GM21619 (cell line): ENCODE data around the gene SH3BP5.
"Not testable (repeated sequence)": the region's sequence is repeated elsewhere in the genome, so short reads cannot be mapped to it uniquely, and the experiment has no call there.

ENCODE experiments used
- ATAC-seq: cut with Tn5 transposase; IDR thresholded peaks from one replicate; pipeline ENCODE4 v1.9.1; 2021; ENCODE audit not compliant: unreplicated experiment

The SH3BP5 gene, protein sequence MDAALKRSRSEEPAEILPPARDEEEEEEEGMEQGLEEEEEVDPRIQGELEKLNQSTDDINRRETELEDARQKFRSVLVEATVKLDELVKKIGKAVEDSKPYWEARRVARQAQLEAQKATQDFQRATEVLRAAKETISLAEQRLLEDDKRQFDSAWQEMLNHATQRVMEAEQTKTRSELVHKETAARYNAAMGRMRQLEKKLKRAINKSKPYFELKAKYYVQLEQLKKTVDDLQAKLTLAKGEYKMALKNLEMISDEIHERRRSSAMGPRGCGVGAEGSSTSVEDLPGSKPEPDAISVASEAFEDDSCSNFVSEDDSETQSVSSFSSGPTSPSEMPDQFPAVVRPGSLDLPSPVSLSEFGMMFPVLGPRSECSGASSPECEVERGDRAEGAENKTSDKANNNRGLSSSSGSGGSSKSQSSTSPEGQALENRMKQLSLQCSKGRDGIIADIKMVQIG

DNA sequence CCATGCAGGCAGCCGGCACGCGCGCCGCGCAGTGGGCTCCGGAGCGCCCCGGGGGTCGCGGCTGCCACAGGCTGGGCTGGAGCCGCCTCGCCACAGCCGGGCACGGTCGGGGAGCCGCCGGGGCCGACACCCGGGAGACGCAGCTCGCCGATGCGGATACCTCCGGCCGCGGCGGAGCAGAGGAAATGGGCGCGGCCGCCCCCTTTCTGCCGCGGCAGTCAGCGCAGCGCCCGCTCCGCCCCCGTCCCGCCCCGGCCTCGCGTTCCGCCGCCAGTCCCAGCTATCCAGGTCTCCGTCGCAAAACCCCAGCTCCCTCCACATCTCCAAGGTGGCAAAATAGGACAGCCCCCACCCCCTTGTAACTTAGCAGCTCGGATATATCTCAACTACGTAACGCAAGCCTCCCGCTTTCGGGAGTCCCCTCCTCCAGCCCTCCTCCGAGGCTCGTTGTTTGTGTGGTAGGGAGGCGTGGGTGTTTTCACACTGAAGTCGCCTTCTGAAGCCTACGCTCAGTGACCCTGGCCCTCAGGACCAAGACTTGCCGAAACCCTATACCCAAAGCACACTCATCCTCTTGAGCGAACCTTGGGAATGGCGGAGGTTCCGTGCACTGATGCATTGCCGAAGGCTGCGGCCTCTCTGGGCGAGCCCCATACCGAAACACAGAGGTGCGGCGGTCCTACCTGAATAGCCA, at the start of gene SH3BP5:
SH3BP5 (minus strand) TSS at position 182 of the 694 bp plus-strand sequence; CDS start at position 4, 178 bp downstream.
- peak; percentile 68 for ATAC-seq

DNA sequence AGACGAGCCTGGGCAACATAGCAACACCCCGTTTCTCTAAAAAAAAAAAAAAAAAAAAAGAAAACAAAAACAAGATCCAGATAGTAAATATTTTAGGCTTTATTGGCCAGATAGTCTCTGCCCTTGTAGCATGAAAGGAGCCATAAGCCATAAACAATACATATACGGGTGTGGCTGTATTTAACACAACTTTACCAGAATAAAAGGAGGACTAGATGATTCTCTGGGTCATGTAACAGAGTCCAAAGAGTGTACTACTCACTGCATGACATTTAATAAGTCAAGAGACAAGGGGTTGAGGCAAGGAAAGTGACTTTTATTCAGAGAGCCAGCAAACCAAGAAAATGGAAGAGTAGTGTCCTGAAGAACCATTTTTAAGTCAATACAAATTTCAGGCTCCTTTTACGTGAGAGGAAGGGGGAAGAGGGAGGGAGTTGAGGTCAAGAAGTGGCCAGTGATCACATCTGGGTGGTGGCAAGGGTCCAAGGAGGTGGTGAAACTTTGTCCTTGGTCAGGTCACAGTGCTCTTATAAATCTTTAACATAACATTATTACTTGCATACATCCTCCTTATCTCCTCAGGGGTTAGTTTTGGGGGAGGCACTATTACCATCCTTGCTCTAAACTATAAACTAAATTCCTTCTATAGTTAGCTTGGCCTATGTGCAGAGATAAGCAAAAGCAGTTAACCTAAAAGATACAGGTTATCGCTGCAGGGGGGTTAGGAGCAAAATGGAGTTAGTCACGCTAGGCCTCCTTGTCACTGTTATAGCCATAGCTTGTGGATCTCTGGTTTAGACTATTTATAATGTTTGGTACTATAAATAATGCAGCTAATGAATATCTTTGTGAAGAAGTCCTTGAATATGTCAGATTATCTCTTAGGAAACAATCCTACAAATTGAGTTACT, 48.8 kb upstream of the SH3BP5 start:
- no peak for ATAC-seq

DNA sequence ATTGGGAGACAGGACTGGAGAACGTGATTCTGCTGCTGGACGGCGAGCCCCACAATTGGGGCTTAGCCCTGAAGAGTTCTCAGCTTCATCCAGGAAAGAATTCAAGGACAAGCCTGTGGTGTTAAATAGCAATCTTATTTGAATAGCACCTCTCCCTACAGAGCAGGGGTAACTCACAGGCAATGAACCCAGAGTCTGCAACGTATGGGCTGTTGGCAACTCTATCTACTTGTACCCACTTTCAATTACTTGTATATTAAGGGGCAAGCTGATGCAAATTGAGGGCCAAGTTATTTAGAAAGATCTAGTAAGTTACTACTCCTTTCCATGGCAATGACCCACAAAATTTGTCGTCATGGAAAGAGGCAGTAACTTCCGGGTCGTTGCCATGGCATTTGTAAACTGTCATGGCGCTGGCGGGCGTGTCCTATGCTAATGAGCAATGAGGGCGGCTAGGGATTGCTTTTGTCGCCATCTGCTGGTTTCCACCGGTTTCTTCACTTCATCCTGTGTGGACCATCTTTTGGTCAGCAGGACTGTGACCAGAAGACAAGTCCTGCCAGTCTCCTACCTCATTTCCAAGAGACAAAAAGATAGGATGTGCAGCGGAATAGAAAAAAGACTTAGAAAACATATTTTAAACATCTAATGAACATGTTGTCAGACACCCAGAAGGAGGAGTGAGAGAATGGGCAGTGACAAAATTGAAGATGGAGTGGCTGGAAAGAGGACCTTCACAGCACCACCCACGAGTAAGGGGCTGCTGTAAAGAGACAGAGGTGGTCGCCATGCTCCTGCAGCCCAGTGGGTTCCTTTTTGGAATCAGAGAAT, 45.8 kb upstream of the SH3BP5 start:
- ATAC-seq: peak; percentile 96

DNA sequence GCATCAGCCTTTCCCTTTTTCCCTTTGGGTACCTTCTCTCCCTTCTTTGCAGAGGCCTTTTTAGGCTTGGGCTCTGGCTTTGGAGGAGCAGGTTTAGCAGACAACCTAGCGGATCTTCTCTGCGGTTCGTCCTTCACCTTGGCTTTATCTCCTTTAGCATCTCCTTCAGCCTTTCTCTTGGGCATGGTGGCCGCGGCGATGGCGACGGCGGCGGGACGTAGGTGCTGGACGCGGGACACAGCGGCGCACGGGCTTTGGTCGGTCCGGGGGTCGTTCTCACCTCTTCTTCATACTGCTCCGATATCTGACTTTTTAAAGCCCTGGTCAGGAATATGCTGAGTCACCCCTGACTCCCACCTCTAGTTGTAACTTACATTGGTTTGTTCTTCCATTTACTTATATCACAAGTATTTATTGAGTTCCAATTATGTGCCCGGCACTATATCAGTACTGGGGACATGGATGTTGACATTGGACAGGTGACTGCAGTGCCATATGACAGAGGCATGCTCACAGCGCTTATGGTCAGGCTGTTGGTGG, 43.1 kb upstream of the SH3BP5 start:
- no peak for ATAC-seq

DNA sequence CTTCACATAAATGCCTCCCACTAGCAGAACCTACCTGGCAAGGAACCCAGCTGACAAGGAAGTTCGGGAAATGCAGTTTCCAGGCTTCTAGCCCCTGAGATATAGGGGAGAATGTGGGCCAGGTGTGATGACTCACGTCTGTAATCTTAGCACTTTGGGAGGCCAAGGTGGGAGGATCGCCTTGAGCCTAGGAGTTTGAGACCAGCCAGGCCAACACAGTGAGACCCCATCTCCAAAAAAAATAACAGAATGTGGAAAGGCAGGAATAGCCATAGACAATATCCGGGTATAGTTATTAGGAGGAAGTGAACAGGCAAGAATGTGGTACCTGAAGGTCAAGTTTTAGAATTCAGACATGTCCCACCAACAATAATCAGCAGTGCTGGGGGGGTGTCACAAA, 40.5 kb upstream of the SH3BP5 start:
- ATAC-seq: no peak

DNA sequence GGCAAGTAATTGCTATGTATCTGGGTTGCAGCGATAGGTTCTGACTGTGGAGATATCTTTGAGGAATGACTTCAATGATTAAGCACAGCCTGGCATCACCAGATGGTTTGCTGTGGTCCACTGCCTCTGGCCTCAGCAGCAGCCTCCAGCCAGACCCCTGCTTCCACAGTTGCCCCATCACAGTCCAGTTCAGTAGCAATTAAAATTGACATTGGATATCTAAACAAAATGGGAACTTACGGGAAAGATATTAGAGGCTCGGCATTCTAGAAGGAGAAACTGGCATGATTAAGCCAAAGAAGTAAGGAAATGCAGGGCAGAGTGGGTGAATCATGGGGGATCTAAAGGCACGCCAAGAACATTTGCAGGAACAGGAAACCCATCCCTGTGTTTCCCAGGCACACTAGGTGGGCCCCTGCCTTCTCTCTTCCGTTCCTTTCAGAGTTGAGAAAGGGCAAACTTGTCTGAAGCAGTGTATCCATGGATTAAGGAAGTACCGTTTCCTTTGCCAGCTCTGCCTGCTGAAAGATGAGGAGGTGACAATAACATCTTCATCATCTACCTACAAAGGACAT, 36.3 kb upstream of the SH3BP5 start:
- no peak for ATAC-seq

DNA sequence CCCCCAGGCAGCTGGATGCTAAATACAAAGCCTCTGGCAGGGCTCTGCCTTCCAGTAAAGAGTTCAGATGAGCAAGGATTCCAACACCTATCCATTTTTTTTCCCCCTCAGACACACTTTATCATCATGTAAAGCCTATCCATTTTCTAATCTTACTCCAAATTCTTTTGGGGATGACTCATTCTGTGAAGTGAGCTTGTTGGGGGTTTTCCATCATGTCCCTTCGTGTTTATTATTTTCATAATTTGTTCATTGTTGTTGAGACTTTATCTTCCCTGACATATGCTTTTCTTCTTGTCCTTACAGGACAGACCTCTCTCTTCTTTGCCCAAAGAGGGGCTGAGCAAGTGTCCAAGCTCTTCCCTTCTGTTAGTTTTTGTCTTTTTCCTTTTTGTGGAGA, 34.7 kb upstream of the SH3BP5 start:
- no peak for ATAC-seq

DNA sequence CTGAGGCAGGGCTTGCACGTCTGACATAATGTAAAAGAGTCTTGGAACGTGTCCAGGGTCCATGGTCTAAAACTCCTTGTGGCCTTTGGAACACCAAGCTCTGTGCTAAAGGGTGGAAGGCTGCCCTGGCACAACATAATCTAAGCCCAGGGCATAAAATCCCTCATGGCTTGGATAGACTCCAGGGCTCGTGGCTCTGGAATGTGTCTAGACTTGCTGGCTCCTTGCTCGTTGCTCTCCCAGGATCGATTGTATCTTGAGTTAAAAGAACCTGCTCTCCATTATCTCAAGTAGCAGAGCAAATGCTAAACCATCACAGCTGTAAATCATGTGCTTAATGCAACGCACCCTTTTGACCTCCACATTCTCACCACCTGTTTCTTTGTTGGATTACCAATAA, 31.7 kb upstream of the SH3BP5 start:
- not testable (repeated sequence) for ATAC-seq

DNA sequence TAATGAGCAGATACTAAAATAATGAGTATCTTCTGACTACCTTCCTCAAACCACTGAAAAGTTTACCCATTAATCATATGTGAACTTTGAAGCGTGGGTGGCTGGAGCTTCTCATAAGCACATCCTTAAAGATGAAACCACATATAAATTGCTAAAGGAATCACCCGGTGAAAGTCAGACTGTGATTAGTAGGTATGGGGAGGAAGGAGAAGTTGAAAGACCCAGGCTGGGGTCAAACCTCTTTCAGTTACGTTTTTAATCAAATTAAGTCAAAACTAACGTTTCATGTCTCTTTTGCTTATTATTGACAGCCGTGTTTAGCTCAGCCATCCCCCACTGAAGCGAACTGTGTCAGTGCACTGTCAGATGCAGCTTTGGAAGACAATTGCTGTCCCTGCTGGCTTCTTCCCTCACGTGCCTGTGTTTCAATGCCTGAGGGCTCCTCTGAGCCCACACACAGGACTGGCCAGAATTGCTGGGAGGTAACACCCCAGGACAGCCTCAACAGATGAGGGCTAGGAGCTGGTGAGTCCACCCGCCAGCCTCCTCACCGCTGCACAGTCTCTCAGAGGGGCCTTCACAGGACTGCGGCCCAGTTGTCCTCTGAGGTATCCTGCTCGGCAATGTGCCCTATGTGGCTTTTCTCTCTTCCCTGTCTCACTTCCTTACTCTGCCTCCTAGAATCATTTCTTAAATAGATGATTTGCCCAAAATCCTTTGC, 29.3 kb upstream of the SH3BP5 start:
- ATAC-seq: peak; percentile 77

DNA sequence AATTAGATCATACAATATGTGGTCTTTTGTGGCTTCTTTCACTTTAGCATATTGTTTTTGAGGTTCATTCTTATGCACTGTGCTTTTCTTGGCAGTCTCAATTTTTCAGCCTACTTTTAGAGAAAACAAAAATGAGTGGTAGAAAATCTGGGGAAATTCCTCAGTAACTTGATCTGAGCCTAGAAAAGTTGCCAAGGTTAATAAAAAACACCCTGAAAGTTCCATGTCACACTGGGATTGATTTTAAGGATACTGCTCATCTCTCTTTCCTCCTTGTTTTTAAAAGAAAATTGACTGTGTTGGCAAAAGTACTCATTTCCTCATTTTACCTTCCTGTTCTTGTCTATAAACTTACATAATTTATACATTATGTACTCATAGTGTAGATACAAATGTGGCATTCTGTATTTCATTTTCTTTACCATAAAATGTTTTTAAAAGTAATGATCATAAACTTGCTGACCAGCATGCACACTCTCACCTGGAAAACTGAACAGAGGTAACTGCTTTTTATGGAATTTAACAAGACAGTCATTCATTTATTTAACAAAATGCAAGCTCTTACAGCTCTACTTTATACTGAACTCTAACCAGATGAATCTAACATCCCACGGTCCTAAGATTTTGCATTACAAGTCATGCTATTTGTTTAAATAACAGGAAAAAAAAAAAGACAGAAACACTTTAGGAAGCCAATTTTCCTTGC, 28.6 kb upstream of the SH3BP5 start:
- no peak for ATAC-seq

DNA sequence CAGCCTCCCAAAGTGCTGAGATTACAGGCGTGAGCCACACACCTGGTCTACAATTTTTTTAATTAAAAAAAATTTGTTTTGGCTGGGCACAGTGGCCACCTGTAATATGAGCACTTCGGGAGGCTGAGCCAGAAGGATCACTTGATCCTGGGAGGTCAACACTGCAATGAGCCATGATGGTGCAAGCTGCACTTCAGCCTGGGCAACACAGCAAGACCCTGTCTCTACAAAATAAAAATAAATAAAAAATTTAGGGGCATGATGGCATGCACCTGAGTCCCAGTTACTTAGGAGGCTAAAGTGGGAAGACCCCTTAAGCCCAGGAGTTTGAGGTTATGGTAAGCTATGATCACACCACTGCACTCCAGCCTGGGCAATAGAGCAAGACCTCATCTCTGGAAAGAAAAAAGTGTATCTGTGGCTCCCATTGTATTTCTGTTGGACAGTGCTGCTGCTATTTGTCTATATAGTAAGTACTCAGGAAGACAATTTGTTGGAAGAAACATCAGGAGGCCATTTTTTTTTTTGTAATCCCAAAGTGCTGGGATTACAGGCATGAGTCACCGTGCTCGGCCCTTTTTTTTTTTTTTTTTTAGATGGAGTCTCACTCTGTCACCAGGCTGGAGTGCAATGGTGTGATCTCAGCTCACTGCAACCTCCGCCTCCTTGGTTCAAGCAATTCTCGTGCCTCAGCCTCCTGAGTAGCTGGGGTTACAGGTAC, 27.5 kb upstream of the SH3BP5 start:
- no peak for ATAC-seq

DNA sequence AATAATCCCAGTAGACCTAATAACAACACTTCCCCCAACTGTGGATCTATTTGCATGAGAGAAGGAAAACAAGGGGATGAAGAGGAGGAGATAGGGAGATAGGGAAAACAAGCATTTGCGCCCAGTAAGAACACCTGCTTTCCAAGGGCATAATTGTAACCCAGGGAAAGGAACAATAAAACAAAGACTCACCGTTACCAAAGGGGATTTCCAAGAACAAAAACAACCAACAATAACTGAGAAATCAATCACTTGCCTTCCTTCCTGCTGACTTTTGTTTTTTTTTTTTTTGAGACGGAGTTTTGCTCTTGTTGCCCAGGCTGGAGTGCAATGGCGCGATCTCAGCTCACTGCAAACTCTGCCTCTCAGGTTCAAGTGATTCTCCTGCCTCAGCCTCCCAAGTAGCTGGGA, 24.3 kb upstream of the SH3BP5 start:
- ATAC-seq: not testable (repeated sequence)

DNA sequence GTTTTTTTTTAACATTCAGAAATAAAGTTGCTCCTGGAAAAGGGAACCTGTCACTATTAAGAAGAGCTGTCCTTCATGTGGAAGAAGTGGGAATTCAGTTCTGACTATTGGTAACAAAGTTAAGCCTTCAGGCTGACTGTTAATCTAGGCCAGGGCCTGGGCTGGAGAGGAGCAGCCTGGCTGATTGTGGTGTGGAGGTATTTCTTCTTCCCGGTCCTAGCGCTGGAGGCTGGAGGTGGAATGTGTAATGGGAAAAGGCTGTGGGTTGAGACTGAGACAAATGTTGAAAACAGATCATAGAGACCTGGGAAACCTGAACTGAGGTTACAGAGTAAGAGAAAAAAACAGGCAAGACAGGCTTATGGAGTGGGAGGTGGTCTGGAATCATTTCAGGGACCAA, 23.8 kb upstream of the SH3BP5 start:
- no peak for ATAC-seq

DNA sequence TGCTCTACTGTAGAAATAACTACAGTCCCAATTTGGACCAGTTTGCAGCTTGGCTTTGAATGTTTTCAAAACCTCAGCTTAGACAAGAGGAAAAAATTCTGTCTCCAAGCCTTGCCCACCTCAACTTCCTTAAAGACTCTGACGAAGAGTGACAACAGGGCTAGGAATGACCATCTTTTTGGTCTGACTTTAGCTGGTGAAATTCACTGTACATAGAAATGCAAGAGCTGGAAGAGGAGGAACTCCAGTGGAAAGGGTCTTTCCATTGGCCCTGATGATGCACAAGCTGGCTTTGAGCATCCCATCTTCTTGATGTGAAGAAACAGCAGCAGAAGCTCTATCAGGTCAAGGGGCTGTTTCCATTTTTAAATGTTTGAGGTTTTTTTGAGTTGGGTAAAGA, 22.7 kb upstream of the SH3BP5 start:
- no peak for ATAC-seq

DNA sequence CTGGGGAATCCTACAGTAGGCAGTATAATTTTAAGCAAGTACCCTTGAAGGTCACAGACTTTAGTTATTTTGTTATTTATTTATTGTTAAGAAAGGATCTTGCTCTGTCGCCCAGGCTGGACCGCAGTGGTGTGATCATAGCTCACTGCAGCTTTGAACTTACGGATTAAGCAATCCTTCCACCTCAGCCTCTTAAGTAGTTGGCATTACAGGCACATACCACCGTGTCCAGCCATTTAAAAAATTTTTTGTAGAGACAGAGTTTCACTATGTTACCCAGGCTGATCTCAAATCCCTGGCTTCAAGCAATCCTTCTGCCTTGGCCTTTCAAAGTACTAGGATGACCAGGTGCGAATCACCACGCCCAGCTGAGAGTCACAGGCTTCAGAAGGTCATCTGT, 22.1 kb upstream of the SH3BP5 start:
- no peak for ATAC-seq

DNA sequence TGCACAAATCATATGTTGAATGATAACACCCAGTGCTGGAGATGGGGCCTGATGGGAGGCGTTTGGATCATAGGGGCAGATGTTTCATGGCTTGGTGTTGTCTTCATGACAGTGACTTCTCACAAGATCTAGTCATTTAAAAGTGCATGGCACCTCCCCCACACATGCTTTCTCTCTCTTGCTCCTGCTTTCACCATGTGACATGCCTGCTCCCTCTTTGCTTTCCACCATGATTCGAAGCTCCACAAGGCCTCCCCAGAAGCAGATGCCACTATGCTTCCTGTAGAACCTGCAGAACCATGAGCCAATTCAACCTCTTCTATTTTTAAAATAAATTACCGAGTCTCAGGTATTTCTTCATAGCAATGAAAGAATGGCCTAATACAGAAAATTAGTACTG, 17.8 kb upstream of the SH3BP5 start:
- no peak for ATAC-seq

DNA sequence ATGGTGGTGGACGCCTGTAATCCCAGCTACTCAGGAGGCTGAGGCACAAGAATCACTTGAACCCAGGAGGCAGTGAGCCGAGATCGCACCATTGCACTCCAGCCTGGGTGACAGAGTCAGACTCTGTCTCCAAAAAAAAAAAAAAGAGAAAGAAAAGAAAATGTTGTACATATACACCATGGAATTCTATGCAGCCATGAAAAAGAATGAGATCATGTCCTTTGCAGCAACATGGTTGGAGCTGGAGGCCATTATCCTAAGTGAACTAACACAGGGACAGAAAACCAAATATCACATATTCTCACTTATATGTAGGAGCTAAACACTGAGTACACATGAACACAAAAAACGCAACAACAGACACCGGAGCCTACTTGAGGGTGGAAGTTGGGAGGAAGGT, 17.1 kb upstream of the SH3BP5 start:
- not testable (repeated sequence) for ATAC-seq

DNA sequence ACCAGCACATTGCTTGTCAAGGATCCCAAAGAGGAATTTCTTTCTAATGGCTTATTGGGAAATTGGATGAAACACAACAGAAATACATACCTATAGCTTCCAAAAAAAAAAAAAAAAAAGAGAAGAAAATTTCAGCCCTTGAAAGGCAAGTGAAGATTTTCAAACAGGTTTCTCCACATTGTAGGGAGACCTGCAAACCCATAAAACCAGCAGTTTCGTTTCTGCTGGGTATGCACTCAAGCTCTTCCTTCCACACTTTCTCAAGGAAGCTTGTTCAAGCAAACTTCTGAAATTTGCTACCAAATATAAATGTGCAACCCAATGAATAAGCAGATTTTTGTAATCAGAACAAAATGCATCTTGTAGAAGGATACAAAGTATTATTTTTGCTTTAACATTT, 15.9 kb upstream of the SH3BP5 start:
- no peak for ATAC-seq
